Heart left ventricle (tissue), 13 donors: ENCODE results near the gene MICB.

Experiments
- CTCF ChIP-seq, 12 donors: fragments of 200-600 bp; sonication (generic) in 4 of 12; IDR thresholded peaks; one replicate each; pipeline versions ENCODE4 v1.5.0 to v1.8.0; 2018 to 2022; ENCODE audit warnings: antibody characterized with exemption in 12 of 12, mild to moderate bottlenecking in 5 of 12
- POLR2A ChIP-seq, 2 donors: fragments of 450-650 bp; IDR thresholded peaks; one replicate each; pipeline ENCODE4 v1.6.1; 2017; ENCODE audit warnings: antibody characterized with exemption in 2 of 2, mild to moderate bottlenecking in 2 of 2, moderate library complexity in 2 of 2
- donor health status: ischemic (EF 13 %, LVEDD 7.1; RV severe dilation, severe dysfunction).
- donor health status: DM: no; HTN: yes; CAD: no.
- donor health status: DM: no; HTN: no; CAD: no.
- donor health status: ischemic (EF 25% LVEDD 6.9; RV normal size, moderate dysfunction).
- donor health status: ischemic (EF 25% LVEDD 5.7; RV mildly dilated, moderate dysfunction).
- donor health status: ischemic (EF 35%, LVEDD 5.7; RV mildly dilated, moderate dysfunction).
- donor health status: nonischemic (EF 11% LVEDD 7.7; RV severe dilation, severe dysfunction).
- donor health status: DM: yes; HTN: yes; CAD: no.
- donor health status: PGD.
- donor health status: ischemic (EF 29% LVEDD 5.4; RV normal size, mild dysfunction).
- donor health status: nonischemic (EF 23%, LVEDD 6.1; RV moderate dilation, normal function).

GRCh38 chr6:31535538-31536324, 37.8 kb downstream of the MICB start:
- no peak for TF ChIP-seq CTCF (IDR thresholded peaks at IDR 0.05)
- TF ChIP-seq POLR2A (IDR thresholded peaks at IDR 0.05), result no peak
